COR-L47 (cell line): ENCODE measurements around the gene CYP2J2.
"Not testable (repeated sequence)": the region's sequence is repeated elsewhere in the genome, so short reads cannot be mapped to it uniquely, and the experiment has no call there.

Source experiments
- DNase-seq: peaks from one replicate; lab custom pipeline; 2025; lab: John Stamatoyannopoulos, UW

Gene CYP2J2

DNA sequence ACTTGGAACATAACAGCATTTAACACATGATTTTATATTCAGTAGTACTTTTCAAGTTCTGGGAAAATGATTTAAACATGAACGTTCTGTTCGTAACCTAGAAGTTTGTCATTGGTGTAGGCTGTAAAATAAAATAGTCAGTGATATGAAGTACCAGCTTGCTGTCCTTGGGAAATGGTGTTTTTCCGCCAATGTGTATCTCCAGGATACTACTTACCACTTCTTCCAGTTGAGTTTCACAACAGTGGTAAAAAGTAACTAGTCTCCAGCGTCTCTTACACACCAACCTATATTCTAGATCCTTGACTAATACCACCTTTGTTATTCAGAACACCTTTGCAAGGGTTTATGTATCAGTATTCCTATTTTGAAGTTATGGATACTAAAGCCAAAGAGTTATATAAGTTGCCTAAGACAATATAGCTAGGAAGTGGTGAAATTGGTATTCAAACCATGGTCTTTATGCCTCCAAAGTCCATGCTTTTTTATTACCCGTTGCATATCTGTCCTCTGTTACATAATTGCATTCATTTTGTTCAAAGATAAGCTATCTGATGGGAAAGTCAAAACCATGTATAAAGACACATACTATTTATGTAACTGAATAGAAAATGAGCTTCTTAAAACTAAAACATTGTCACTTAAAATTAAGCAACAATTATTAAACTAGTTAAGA, 68.8 kb downstream of the CYP2J2 start:
- no peak for DNase-seq

DNA sequence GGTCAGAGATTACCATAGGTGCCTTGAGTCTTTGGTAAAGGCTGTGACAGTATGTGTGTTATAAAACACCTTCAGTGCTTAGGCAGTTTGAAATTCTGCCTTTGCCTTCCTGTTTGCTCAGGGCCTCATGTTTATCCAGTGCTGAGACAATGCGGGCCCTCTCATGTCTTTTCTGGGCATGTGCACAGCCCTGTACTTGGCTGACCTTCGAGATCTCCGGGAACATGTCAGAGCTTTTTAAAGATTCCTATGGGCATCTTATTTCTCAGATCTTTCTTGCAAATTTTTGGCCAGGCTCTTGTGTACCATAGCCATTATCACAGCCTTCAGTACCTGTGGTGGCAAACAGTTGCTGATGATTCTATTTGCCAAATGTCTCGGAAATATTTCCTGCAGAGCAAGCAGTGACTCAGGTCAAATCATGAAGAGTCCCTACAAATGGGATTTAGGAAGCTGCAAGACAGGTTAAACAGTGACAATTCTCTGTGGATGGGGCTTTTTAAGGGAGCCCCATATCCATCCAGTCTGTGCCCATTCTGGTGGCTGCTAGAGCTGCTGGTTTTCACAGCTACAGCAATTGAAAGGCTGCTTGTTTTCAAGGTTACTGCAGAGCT, 69.7 kb downstream of the CYP2J2 start:
- no peak for DNase-seq

DNA sequence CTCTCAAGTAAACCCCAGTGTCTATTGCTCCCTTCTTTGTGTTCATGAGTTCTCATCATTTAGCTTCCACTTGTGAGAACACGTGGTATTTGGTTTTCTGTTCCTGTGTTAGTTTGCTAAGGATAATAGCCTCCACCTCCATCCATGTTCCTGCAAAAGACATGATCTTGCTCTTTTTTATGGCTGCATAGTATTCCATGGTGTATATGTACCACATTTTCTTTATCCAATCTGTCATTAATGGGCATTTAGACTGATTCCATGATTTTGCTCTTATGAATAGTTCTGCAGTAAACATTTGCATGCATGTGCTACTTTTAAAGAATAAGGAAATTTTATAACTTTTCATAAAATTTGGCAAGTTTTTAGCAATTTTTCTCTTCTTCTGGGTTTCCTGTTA, 71.3 kb downstream of the CYP2J2 start:
- not testable (repeated sequence) for DNase-seq

DNA sequence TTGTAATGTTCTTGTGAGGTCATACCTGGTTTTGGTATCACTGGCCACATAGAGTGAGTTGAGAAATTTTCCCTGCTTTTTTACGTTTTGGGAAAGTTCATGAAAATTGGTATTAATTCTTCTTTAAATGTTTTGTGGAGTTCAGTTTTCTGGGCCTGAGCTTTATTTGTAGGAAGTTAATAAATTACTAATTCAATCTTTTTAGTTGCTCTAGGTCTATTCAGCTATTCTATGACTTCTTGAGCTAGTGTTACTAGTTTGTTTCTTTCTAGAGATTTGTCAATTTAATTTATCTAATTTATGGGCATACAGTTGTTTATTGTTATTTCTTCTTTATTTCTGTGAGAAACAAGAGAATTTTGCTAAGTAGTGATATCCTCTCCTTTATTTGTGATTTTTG, 74.5 kb downstream of the CYP2J2 start:
- DNase-seq, result no peak

DNA sequence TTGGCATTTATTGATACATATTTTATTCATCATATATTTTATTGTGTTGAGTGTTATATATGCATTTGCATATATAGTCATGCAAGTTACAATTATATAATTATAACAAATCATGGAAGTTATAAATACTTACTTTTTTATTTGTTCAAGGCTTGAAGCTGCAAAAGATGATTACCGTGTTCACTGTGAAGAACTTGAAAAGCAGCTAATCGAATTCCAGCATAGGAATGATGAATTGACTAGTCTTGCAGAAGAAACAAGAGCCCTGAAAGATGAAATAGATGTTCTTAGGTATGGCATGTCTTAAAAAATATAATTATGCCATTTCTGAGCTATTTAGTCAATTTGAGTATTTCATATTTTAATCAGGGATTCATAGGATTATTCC, 79.7 kb downstream of the CYP2J2 start:
- DNase-seq, result no peak

DNA sequence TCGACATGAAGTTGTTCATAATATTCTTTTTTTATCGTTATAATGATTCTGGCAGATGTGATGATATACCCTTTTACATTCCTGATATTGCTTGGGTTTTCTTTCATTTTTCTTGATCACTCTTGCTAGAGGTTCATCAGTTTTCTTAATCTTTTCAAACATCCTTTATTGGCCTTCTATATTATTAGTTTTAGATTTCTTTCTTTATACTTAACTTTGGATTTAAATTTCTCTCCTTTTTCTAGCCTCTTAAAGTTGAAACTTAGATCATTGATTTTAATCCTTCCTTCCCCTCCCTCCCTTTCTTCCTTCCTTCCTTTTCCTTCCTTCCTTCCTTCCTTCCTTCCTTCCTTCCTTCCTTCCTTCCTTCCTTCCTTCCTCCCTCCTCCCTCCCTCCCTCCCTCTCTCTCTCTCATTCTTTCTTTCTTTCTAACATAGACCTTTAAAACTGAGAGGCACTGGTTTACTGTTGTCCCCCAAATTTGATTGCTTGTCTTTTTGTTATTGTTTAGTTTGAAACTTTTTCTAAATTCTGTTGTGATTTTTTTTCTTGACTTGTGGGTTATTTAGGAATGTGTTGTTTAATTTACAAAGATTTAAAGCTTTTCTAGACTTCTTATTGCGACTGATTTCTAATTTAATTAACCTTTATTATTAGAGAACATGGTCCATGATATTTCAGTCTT, 80.2 kb downstream of the CYP2J2 start:
- no peak for DNase-seq

DNA sequence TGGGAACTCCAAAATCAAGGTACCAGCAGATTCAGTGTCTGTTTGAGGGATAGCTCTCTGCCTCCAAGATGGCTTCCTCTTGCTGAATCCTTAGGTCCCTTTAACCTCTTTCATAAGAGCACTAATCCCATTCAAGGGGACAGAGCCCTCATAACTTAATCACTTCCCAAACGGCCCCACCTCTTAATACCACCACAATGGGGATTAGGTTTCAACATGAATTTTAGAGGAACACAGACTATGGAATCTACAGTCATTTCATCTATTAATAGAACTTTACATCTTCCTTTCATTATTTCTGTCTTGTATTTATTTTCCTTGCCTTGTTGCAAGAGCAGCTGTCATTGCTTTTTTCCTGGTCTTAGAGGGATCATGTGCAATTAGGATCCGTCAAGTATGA, 81.5 kb downstream of the CYP2J2 start:
- DNase-seq, result no peak
